Prostate gland (tissue), 2 donors: ENCODE measurements around the gene SNX19. TPM values are rescaled to one million over a fixed set of nuclear protein-coding genes. Genes with fewer than 3 reads are reported as not detected.

Experiments
- DNase-seq: peaks from one replicate; pipeline ENCODE4 v3.0.0-alpha.2; 2019; ENCODE audit warnings: low spot score
- H3K27ac ChIP-seq, 2 donors: fragments of 200-600 bp; sonication (generic); 2 replicates each; pipeline ENCODE4 v1.5.1; 2017 to 2019
- H3K27me3 ChIP-seq: fragments of 200-600 bp; sonication (generic); replicated peaks from 2 replicates; pipeline ENCODE4 v1.5.1; 2019; ENCODE audit not compliant: insufficient read depth
- H3K36me3 ChIP-seq, 2 donors: fragments of 200-600 bp; sonication (generic); 1 replicate in 1 of 2; 2 replicates in 1 of 2; pipeline versions ENCODE4 v1.5.1 to v1.8.1; 2017 to 2019
- H3K4me1 ChIP-seq: fragments of 200-600 bp; sonication (generic); replicated peaks from 2 replicates; pipeline ENCODE4 v1.5.1; 2019
- H3K4me3 ChIP-seq, 2 donors: fragments of 200-600 bp; sonication (generic); 2 replicates each; pipeline ENCODE4 v1.5.1; 2017 to 2019
- H3K9me3 ChIP-seq: fragments of 200-600 bp; sonication (generic); 2 replicates; pipeline ENCODE4 v1.5.1; 2017
- POLR2A ChIP-seq: fragments of 450-650 bp; IDR thresholded peaks from one replicate; pipeline ENCODE4 v1.6.1; 2016; ENCODE audit warnings: antibody characterized with exemption, mild to moderate bottlenecking
- POLR2AphosphoS5 ChIP-seq: sonication (generic); formaldehyde crosslinking; IDR thresholded peaks from one replicate; pipeline ENCODE4 v1.6.1; 2017; ENCODE audit warnings: antibody characterized with exemption
- WGBS: methylation state at CpG from one replicate; pipeline ENCODE4 v1.1.5; 2018; 5-methylcytosine and 5-hydroxymethylcytosine counted together
- intact Hi-C: fragments of 100-400 bp; cut with DNase I; formaldehyde crosslinking; loops from one replicate; pipeline ENCODE4 v1.14.2; 2022
- total RNA-seq, 2 donors: library from RNA; depleted of rRNA; stranded (reverse); fragments of >200 nt; gene quantifications; one replicate each; pipeline ENCODE4 v1.1.0, GENCODE V29; 2016
- TF ChIP-seq, protein P1 (sequence below), 4 experiments: fragments of 200-600 bp in 2 of 4; fragments of 450-650 bp in 2 of 4; sonication (generic) in 2 of 4; IDR thresholded peaks; 1 replicate in 3 of 4; 2 replicates in 1 of 4; pipeline ENCODE4 v1.5.1; 2016 to 2019; ENCODE audit warnings: antibody characterized with exemption in 4 of 4, mild to moderate bottlenecking in 2 of 4, moderate library complexity in 2 of 4

The SNX19 gene
- total RNA-seq, 2 donors from 2014 or later: 87.7 to 115 TPM

DNA sequence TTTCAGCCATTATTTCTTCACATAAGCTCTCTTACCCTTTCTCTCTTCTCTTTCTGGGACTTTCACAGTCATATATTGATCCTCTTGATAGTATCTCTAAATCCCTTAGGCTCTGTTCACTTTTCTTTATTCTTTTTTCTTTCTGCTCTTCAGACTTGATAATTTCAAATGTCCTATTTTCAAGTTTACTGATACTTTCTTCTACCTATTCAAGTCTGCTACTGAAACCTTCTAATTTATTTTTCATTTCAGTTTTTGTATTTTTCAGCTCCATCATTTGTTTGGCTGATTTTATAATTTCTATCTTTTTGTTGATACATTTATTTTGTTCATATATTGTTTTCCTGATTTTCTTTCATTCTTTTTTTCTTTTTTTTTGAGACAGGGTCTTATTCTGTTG lies 79.1 kb downstream of the SNX19 start:
- DNase-seq: no peak
- Histone ChIP-seq H3K27ac (no peak overlapping the region), H3K36me3 (no peaks in the 10 kb centered on the region), H3K4me1 (no peaks in the 10 kb centered on the region), H3K4me3 (no peak overlapping the region), H3K27me3 (no peaks in the 10 kb centered on the region), H3K9me3 (no peaks in the 10 kb centered on the region)
- no peak for TF ChIP-seq POLR2A
- TF ChIP-seq POLR2AphosphoS5: no peak
- TF ChIP-seq, protein P1, sequence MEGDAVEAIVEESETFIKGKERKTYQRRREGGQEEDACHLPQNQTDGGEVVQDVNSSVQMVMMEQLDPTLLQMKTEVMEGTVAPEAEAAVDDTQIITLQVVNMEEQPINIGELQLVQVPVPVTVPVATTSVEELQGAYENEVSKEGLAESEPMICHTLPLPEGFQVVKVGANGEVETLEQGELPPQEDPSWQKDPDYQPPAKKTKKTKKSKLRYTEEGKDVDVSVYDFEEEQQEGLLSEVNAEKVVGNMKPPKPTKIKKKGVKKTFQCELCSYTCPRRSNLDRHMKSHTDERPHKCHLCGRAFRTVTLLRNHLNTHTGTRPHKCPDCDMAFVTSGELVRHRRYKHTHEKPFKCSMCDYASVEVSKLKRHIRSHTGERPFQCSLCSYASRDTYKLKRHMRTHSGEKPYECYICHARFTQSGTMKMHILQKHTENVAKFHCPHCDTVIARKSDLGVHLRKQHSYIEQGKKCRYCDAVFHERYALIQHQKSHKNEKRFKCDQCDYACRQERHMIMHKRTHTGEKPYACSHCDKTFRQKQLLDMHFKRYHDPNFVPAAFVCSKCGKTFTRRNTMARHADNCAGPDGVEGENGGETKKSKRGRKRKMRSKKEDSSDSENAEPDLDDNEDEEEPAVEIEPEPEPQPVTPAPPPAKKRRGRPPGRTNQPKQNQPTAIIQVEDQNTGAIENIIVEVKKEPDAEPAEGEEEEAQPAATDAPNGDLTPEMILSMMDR (IDR thresholded peaks at IDR 0.05): no peak
- intact Hi-C loops: no loop called here

DNA sequence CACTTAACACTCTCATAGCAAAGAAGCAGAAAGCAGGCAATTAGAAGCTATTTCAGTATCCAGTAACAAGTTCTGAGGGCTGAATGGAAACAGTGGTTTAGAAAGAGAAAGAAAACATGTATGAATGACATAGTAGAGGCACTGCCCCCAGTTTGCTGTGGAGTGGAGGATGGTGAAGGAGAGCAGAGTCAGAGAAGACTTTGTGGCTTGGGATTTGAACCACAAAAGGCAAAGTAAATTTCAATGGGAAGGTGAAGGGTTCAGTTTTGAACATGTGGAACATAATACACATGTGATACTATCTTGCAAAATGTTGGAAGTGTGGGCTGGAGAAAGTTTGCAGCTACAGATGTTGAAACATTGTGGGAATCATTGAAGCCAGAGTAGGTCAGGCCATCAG lies 81.4 kb downstream of the SNX19 start:
- Histone ChIP-seq H3K36me3 (no peaks in the 10 kb centered on the region), H3K4me3 (no peak overlapping the region), H3K27ac (no peak overlapping the region), H3K27me3 (no peaks in the 10 kb centered on the region), H3K9me3 (no peaks in the 10 kb centered on the region), H3K4me1 (no peaks in the 10 kb centered on the region)
- intact Hi-C loops: no loop called here
- DNase-seq: no peak
- TF ChIP-seq, protein P1 (IDR thresholded peaks at IDR 0.05): no peak
- no peak for TF ChIP-seq POLR2AphosphoS5
- no peak for TF ChIP-seq POLR2A

DNA sequence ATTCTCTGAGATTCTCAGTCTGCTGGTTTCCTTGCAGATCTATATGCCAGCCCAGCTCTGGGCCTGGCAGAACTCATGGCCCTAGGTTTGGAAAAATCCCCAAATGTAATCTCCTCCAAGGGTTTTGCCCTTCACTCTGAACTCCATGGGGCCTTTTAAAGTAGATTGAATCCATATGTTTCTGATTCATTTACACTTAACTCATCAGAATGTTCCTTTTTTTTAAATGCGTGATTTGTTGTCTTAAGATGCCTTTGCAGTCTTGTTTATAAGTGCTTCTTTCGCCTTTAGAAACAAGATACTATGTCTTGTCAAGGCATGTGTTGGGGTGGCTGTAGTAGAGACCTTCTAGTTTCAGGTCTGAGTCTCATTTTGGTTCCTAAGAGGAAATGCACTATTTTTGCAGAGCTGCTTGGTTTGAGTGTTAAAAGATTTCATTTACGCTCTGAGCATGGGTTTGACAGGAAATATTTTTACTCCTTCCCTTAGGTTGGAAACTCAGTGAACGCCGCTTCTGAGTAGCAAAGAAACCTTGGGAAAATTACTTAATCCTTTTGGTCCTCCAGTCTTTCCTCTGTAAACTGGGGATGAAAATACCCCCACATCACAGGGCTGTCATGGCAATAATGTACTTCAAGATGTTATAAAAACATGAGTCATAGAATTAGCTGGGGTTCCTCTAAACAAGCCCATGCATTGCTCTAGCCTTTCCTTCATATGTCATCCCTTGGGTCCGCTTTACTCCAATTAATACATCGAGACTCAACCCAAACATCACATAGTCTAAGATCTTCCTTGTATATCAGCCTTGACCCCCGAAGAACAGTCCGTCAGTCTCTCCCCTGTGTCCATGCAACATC lies 83.5 kb downstream of the SNX19 start:
- intact Hi-C loops: no loop called here
- Histone ChIP-seq H3K27me3 (no peaks in the 10 kb centered on the region), H3K27ac (no peak overlapping the region), H3K9me3 (no peaks in the 10 kb centered on the region), H3K36me3 (no peaks in the 10 kb centered on the region), H3K4me1 (no peaks in the 10 kb centered on the region), H3K4me3 (no peak overlapping the region)
- TF ChIP-seq, protein P1 (IDR thresholded peaks at IDR 0.05): no peak
- no peak for TF ChIP-seq POLR2AphosphoS5
- no peak for TF ChIP-seq POLR2A
- WGBS: 93% methylated on average over 9 of the region's 9 CpGs
- no peak for DNase-seq

DNA sequence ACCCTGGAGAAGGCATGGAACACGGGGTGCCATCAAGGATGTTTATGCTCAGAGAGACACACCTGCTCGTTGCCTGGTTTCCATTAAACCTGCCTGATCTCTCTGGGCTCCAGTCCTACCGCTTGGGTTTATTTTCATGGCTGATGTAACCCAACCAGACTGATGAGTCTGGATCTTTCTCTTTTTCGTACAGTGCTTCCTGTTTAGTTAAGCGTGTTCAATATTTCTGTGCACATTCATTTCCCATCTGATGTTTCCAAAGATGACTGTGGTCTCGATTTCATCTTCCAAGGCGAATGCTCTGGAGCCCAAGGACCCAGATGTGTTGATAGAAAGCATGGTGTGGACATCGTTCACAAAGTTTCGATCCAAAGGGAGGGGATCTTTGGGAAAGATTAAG lies 84.3 kb downstream of the SNX19 start:
- DNase-seq: no peak
- TF ChIP-seq POLR2A (no peak), POLR2AphosphoS5 (no peak)
- TF ChIP-seq, protein P1 (IDR thresholded peaks at IDR 0.05): no peak
- Histone ChIP-seq H3K36me3 (no peaks in the 10 kb centered on the region), H3K27me3 (no peaks in the 10 kb centered on the region), H3K4me1 (no peaks in the 10 kb centered on the region), H3K27ac (no peak overlapping the region), H3K4me3 (no peak overlapping the region), H3K9me3 (no peaks in the 10 kb centered on the region)
- intact Hi-C loops: no loop called here
- WGBS: 74% methylated on average over 9 of the region's 9 CpGs

DNA sequence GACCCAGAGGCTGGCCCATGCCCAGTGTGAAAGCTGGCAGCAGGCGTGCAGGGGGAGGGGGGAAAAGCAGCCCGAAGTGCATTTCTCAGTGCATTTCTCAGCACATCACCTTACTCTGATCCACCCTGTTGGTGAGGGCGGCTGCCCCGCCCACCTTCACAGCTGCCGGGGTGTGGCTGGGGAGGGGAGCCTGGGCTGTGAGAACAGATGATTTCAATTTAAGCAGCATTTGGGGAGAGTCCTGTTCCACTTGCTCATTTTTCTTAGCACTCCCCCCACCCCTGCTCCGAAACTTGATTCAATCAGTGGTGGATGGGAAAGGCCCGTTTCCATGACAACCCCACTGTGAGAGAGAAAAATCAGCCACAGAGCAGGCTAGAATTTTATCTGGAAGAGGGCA lies 84.8 kb downstream of the SNX19 start:
- Histone ChIP-seq H3K27ac (no peak overlapping the region), H3K4me3 (no peak overlapping the region), H3K4me1 (no peaks in the 10 kb centered on the region), H3K9me3 (no peaks in the 10 kb centered on the region), H3K36me3 (no peaks in the 10 kb centered on the region), H3K27me3 (no peaks in the 10 kb centered on the region)
- TF ChIP-seq, protein P1 (IDR thresholded peaks at IDR 0.05): no peak
- no peak for TF ChIP-seq POLR2A
- no peak for TF ChIP-seq POLR2AphosphoS5
- WGBS: 53% methylated on average over 7 of the region's 7 CpGs
- no peak for DNase-seq
- intact Hi-C loops: no loop called here
